Ascending aorta (tissue), 2 donors: ENCODE results near the gene TCEA3. TPM values are rescaled to one million over a fixed set of nuclear protein-coding genes. Genes with fewer than 3 reads are reported as not detected.

Experiments
- DNase-seq, 2 donors: peaks; one replicate each; pipeline ENCODE4 v3.0.0-alpha.2; 2019; ENCODE audit warnings: low spot score in 2 of 2
- H3K27ac ChIP-seq, 2 donors: fragments of 200-600 bp; sonication (generic); one replicate each; pipeline ENCODE4 v1.5.1; 2016 to 2017; ENCODE audit warnings: mild to moderate bottlenecking in 1 of 2
- H3K27me3 ChIP-seq: fragments of 200-600 bp; sonication (generic); one replicate; pipeline ENCODE4 v1.5.1; 2017
- H3K36me3 ChIP-seq, 2 donors: fragments of 200-600 bp; sonication (generic); one replicate each; pipeline ENCODE4 v1.5.1; 2016
- H3K4me1 ChIP-seq, 2 donors: fragments of 200-600 bp; sonication (generic); one replicate each; pipeline ENCODE4 v1.5.1; 2016 to 2017; ENCODE audit warnings: mild to moderate bottlenecking in 1 of 2
- H3K4me3 ChIP-seq, 2 donors: fragments of 200-600 bp; sonication (generic); one replicate each; pipeline ENCODE4 v1.5.1; 2016 to 2017; ENCODE audit warnings: mild to moderate bottlenecking in 1 of 2
- H3K9me3 ChIP-seq, 2 donors: fragments of 200-600 bp; sonication (generic); one replicate each; pipeline ENCODE4 v1.5.1; 2016
- intact Hi-C: fragments of 100-400 bp; cut with DNase I; formaldehyde crosslinking; loops from one replicate; pipeline ENCODE4 v1.15.1; 2023
- total RNA-seq: library from RNA; depleted of rRNA; stranded (reverse); fragments of >200 nt; gene quantifications from one replicate; pipeline ENCODE4 v1.1.0, GENCODE V29; 2016
- TF ChIP-seq, protein P1 (sequence below), 3 experiments: fragments of 200-600 bp in 2 of 3; fragments of 450-650 bp in 1 of 3; sonication (generic) in 2 of 3; IDR thresholded peaks; one replicate each; pipeline ENCODE4 v1.5.1; 2016 to 2019; ENCODE audit warnings: antibody characterized with exemption in 3 of 3, mild to moderate bottlenecking in 1 of 3, moderate library complexity in 1 of 3

Gene TCEA3
- total RNA-seq, 1 donor from 2014 or later = 11.3 TPM

DNA sequence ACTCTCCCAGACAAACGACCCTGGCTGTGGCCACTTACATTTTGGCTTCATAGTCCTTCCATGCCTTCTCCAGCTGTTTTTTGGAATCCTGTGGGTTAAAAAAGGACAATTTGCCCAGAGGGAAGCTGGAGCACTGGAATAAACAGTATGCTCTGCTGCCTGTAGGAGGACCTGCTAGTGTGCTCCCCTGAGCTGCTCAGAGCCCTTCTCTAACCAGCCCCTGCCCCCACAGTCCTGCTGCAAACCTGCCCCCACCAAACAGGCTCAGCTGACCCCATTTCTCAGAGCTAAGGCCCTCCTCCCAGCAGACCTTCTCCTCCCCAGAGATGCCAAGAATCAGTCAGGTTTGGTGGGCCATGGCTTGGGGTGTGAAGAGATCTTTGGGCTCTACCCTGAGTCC lies 26.9 kb upstream of the TCEA3 start:
- DNase-seq = no peak
- Histone ChIP-seq H3K36me3 (peaks cover 16 to 26% of the 10 kb centered on the region in 2 donors), H3K27ac (no peak overlapping the region), H3K4me3 (no peak overlapping the region), H3K9me3 (no peaks in the 10 kb centered on the region), H3K4me1 (peaks cover 3 to 6% of the 10 kb centered on the region in 2 donors), H3K27me3 (no peaks in the 10 kb centered on the region)
- intact Hi-C loops = no loop called here
- TF ChIP-seq, protein P1, sequence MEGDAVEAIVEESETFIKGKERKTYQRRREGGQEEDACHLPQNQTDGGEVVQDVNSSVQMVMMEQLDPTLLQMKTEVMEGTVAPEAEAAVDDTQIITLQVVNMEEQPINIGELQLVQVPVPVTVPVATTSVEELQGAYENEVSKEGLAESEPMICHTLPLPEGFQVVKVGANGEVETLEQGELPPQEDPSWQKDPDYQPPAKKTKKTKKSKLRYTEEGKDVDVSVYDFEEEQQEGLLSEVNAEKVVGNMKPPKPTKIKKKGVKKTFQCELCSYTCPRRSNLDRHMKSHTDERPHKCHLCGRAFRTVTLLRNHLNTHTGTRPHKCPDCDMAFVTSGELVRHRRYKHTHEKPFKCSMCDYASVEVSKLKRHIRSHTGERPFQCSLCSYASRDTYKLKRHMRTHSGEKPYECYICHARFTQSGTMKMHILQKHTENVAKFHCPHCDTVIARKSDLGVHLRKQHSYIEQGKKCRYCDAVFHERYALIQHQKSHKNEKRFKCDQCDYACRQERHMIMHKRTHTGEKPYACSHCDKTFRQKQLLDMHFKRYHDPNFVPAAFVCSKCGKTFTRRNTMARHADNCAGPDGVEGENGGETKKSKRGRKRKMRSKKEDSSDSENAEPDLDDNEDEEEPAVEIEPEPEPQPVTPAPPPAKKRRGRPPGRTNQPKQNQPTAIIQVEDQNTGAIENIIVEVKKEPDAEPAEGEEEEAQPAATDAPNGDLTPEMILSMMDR (IDR thresholded peaks at IDR 0.05) = no peak

DNA sequence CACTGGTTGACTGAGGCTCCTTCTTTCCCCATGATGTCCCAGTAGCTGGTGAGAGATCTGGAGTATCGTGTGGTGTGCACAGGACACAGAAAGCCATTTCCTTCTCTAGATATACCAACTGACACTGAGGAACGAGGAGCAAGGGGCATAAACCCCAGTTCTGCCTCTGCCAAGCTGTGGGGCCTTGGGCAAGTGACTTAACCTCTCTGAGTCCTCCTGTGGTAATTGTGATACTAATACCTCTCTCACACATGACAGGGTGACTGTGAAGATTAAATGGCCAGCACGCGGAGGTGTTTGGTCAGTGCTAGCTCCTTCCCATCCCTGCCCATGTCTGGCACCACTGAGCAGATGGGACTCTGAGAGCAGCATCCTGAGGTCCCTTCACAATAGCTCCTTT lies 26.3 kb upstream of the TCEA3 start:
- Histone ChIP-seq H3K4me3 (no peak overlapping the region), H3K36me3 (peaks cover 16 to 26% of the 10 kb centered on the region in 2 donors), H3K27me3 (no peaks in the 10 kb centered on the region), H3K9me3 (no peaks in the 10 kb centered on the region), H3K27ac (no peak overlapping the region), H3K4me1 (peaks cover 3 to 6% of the 10 kb centered on the region in 2 donors)
- intact Hi-C loops = no loop called here
- DNase-seq = no peak
- TF ChIP-seq, protein P1 (IDR thresholded peaks at IDR 0.05) = no peak

DNA sequence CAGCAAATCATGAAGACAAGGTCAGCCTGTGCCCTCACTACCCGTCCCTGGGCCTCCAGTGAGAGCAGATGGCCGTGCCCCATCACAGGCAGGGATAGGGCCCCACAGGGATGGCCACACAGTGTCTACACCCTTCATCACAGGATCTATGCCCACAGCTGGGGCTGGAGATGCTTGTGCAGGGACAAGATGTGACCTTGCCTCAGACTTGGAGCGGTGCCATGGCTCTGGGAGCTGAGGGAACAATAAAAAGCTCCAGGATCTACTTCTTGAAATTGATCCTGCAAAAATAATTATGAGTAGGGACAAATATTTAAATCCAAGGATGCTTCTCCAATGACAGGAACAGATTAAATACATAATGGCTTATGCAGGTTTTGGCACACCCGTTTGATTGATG lies 25.4 kb upstream of the TCEA3 start:
- H3K4me3 ChIP-seq = no peak overlapping the region
- intact Hi-C loops = no loop called here
- H3K36me3 ChIP-seq = peaks cover 12 to 19% of the 10 kb centered on the region in 2 donors
- no peak for DNase-seq
- H3K4me1 ChIP-seq = peaks cover 3 to 6% of the 10 kb centered on the region in 2 donors
- H3K27me3 ChIP-seq = no peaks in the 10 kb centered on the region
- TF ChIP-seq, protein P1 (IDR thresholded peaks at IDR 0.05) = no peak
- no peaks in the 10 kb centered on the region for H3K9me3 ChIP-seq
- no peak overlapping the region for H3K27ac ChIP-seq

DNA sequence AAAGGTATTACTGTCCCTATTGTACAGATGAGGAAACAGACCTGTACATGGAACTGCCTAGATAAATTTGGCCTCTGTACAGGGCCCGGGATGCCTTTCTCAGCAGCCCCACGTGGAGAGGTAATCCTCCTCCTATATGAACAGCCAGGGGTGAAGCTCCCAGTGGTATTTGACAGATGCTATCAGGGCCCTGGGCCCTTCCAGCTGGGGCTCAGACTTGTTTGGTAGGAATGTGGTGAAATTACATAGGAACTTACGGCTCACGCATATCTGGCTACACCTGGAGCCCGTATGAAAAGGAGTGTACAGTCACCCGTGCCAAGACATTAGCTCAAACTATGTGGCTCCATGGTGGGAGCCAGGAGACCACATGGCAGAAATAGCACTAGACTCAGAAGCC lies 24.8 kb upstream of the TCEA3 start:
- Histone ChIP-seq H3K36me3 (peaks cover 6 to 19% of the 10 kb centered on the region in 2 donors), H3K4me1 (peaks cover 3 to 6% of the 10 kb centered on the region in 2 donors), H3K27me3 (no peaks in the 10 kb centered on the region), H3K9me3 (no peaks in the 10 kb centered on the region), H3K4me3 (no peak overlapping the region), H3K27ac (no peak overlapping the region)
- intact Hi-C loops = no loop called here
- DNase-seq = no peak
- TF ChIP-seq, protein P1 (IDR thresholded peaks at IDR 0.05) = no peak

DNA sequence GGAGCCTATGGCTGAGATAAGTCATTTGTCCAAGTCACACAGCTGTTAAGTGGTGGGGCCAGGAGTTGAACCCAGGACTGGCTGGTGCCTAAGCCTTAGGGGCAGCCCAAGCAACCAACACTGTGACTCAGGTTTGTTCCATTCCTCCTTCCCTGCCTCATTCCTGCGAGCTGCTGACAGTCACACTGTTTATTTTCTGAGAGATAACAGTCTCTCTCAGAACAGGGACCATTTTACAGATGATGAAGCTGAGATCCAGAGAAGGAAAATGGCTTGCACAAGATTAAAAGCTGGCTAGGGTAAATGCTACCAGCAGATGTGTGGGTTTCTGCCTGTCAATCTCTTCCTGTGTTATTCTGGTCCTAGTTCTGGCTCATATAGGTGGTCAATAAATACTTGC lies 24.3 kb upstream of the TCEA3 start:
- intact Hi-C loops = no loop called here
- no peak overlapping the region for H3K27ac ChIP-seq
- no peak overlapping the region for H3K4me3 ChIP-seq

More for the DNA sequence above, 24.3 kb upstream of the TCEA3 start:
- TF ChIP-seq, protein P1 (IDR thresholded peaks at IDR 0.05) = no peak
- H3K9me3 ChIP-seq = no peaks in the 10 kb centered on the region
- no peaks in the 10 kb centered on the region for H3K27me3 ChIP-seq
- DNase-seq = no peak
- peaks cover 6 to 19% of the 10 kb centered on the region in 2 donors for H3K36me3 ChIP-seq
- H3K4me1 ChIP-seq = peaks cover 3 to 6% of the 10 kb centered on the region in 2 donors
